ENCODE measurements around the gene FBXO40. TPM values are rescaled to one million over a fixed set of nuclear protein-coding genes. Genes with fewer than 3 reads are reported as not detected.

Gene FBXO40
- polyA plus RNA-seq, 1 experiment, result not detected

DNA sequence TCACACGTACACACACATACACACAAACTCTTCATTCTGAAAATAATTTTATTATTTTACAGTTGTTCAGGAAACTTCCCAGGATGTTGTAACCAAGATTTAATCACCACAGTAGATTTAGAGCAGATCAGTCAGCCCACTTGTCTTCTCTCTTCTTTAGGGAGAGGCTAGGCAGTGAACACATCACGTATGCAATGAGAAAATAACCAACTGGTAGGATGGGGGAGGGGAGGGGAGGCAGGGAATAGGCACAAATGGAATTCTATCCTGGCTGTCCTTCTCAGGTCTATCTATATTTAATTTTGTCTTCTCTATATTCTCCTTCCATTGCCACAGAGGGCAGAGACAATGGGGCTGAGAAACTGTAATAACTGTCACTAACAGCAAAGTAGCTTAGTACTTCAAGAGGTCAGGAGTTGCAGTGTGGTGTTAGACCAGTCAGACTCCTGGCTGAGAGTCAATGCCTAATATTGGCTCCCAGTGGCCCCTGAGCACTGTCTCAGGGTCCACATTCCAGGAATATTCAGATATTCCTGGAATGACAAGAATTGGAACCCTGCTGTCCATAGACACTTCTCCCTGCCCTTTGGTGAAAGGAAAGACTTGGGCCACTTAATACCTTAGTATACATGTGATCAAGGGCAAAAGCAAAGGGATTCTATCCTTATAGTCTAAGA lies 70.1 kb downstream of the FBXO40 start:
- H3K36me3 ChIP-seq (ENCODE audit: control insufficient read depth, insufficient read depth, low read length), result peaks cover 14% of the 10 kb centered on the region
- CTCF ChIA-PET, result no interaction called here
- TF ChIP-seq, protein P1, sequence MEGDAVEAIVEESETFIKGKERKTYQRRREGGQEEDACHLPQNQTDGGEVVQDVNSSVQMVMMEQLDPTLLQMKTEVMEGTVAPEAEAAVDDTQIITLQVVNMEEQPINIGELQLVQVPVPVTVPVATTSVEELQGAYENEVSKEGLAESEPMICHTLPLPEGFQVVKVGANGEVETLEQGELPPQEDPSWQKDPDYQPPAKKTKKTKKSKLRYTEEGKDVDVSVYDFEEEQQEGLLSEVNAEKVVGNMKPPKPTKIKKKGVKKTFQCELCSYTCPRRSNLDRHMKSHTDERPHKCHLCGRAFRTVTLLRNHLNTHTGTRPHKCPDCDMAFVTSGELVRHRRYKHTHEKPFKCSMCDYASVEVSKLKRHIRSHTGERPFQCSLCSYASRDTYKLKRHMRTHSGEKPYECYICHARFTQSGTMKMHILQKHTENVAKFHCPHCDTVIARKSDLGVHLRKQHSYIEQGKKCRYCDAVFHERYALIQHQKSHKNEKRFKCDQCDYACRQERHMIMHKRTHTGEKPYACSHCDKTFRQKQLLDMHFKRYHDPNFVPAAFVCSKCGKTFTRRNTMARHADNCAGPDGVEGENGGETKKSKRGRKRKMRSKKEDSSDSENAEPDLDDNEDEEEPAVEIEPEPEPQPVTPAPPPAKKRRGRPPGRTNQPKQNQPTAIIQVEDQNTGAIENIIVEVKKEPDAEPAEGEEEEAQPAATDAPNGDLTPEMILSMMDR (IDR thresholded peaks at IDR 0.05; ENCODE audit: insufficient read depth, low read depth, low read length), result no peak
- POLR2A ChIA-PET, result no interaction called here
- H3K4me3 ChIP-seq (ENCODE audit: low read depth, low read length), result no peak overlapping the region
- H3K27me3 ChIP-seq (ENCODE audit: control insufficient read depth, insufficient read depth, low read length), result no peaks in the 10 kb centered on the region
- no peak for DNase-seq (ENCODE audit: low read depth)

DNA sequence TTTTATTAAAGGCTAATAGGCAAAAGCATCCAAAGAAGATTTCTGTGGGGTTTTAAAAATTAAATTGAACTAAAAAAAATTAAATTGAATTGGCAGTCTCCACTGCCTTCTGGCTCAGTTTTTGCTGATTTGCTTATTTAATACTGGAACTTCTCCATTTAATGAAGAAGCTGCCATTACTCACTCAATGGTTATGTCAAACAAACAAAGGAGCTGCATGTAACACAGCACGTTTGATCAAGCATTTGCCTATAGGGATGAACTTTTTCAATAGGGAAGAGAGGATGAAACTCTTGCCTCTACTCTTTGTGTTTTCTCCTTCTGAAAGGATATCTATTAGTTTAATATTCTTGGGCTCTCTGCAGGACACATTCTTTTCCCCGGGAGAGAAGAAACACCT lies 72.3 kb downstream of the FBXO40 start:
- ChIA-PET POLR2A (no interaction called here), CTCF (no interaction called here)
- TF ChIP-seq, protein P1 (IDR thresholded peaks at IDR 0.05; ENCODE audit: insufficient read depth, low read depth, low read length), result no peak
- DNase-seq (ENCODE audit: low read depth), result no peak
- Histone ChIP-seq H3K4me3 (ENCODE audit: low read depth, low read length) (no peak overlapping the region), H3K36me3 (ENCODE audit: control insufficient read depth, insufficient read depth, low read length) (peaks cover 17% of the 10 kb centered on the region), H3K27me3 (ENCODE audit: control insufficient read depth, insufficient read depth, low read length) (no peaks in the 10 kb centered on the region)

DNA sequence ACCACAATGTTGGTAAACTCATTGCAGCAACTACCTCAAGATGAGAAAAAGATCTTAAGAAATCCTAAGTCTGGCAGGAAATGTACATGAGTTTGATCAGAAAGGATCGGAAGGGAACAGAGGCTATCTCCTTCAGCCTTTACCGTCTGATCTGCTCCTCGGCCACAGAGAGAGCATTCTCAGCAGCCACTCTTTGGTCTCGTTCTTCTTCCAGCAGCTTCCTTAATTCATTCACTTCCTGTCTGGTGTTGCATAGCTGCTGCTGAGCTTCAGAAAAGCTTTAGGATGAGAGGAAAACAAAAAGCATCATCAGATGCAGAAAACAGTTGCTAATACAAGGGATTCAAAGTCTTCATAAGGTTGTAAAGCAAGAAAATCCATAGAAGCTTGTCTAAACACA lies 74.2 kb downstream of the FBXO40 start:
- no peak for DNase-seq (ENCODE audit: low read depth)
- ChIA-PET CTCF (no interaction called here), POLR2A (no interaction called here)
- TF ChIP-seq, protein P1 (IDR thresholded peaks at IDR 0.05; ENCODE audit: insufficient read depth, low read depth, low read length), result no peak
- Histone ChIP-seq H3K36me3 (ENCODE audit: control insufficient read depth, insufficient read depth, low read length) (peaks cover 18% of the 10 kb centered on the region), H3K4me3 (ENCODE audit: low read depth, low read length) (no peak overlapping the region), H3K27me3 (ENCODE audit: control insufficient read depth, insufficient read depth, low read length) (no peaks in the 10 kb centered on the region)

DNA sequence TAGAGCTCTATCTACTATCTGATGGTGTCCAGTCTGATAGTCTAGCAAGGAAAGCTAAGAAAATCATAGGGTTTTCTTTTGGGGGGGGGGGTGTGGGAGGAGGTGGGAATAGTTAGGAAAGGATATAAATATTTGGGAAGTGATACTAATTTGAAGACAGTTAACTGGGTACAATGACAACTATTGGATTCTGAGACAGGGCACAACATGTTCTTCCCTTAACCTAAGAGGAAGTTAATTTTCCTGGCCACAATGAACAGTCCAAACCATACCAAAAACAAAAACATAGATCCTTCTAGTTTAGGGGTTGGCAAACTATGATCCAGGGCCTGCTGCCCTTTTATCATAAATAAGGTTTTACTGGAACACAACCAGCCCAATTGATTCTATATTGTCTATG lies 77.5 kb downstream of the FBXO40 start:
- ChIA-PET POLR2A (no interaction called here), CTCF (interaction anchor here (0.6 to 1.1 kb wide), 2 partner anchors 10 to 91 kb away, joined by 3 to 4 read pairs; no protein-coding TSS in a partner anchor)
- Histone ChIP-seq H3K27me3 (ENCODE audit: control insufficient read depth, insufficient read depth, low read length) (no peaks in the 10 kb centered on the region), H3K36me3 (ENCODE audit: control insufficient read depth, insufficient read depth, low read length) (peaks cover 14% of the 10 kb centered on the region), H3K4me3 (ENCODE audit: low read depth, low read length) (no peak overlapping the region)
- DNase-seq (ENCODE audit: low read depth), result no peak
- TF ChIP-seq, protein P1 (IDR thresholded peaks at IDR 0.05; ENCODE audit: insufficient read depth, low read depth, low read length), result no peak

DNA sequence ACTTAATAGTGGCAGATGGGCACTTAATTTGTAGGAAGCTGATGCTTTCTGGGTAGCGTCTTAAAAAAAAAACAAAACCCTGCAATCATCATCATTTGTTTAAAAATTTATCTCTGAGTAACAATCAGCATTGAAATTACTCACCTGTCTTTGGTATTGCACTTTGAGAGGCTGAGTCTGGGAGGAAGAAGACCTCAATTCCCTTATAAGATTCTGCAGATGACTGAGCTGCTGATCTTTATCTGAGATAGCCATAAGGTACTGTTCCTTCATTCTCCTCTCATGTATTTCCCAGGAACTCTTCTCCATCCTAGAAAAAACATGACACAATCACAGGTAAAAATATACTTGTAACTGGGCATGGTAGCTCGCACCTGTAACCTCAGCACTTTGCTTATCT lies 84.0 kb downstream of the FBXO40 start:
- no peak overlapping the region for H3K4me3 ChIP-seq (ENCODE audit: low read depth, low read length)
- no peak for DNase-seq (ENCODE audit: low read depth)
- TF ChIP-seq, protein P1 (IDR thresholded peaks at IDR 0.05; ENCODE audit: insufficient read depth, low read depth, low read length), result no peak
- ChIA-PET POLR2A (no interaction called here), CTCF (no interaction called here)
- peaks cover 21% of the 10 kb centered on the region for H3K36me3 ChIP-seq (ENCODE audit: control insufficient read depth, insufficient read depth, low read length)
- no peaks in the 10 kb centered on the region for H3K27me3 ChIP-seq (ENCODE audit: control insufficient read depth, insufficient read depth, low read length)

Small RNA genes within 50 kb of the gene (small RNA-seq; reads per million reads assigned to genes)
- gene RNU4-62P (ENCODE audit: insufficient read length, low read depth, low replicate concordance), result not detected

Other genes starting within 250 kb of the FBXO40 start
- gene POLQ, start 47.4 kb upstream of the FBXO40 start, polyA plus RNA-seq (2011; rRNA removed), result 1.0 and 2.5 TPM in 2 replicates
- gene ARGFX, start 25.4 kb upstream of the FBXO40 start, polyA plus RNA-seq (2011; rRNA removed), result not detected in 2 replicates
- gene HCLS1, start 67.5 kb downstream of the FBXO40 start, polyA plus RNA-seq (2011; rRNA removed), result 3.5 and 3.7 TPM in 2 replicates
- gene GOLGB1, start 156.4 kb downstream of the FBXO40 start, polyA plus RNA-seq (2011; rRNA removed), result 17.3 and 21.7 TPM in 2 replicates
- 6.1 and 10.6 TPM in 2 replicates for gene IQCB1, start 241.7 kb downstream of the FBXO40 start, polyA plus RNA-seq (2011; rRNA removed)
- gene EAF2, start 241.8 kb downstream of the FBXO40 start, polyA plus RNA-seq (2011; rRNA removed), result 0.40 and 0.70 TPM in 2 replicates

All from BJ (cell line).